Nucleus accumbens (tissue), 56 donors: ENCODE results near the gene KLK13.

Source experiments
- DNase-seq, 56 donors: peaks; one replicate each; lab custom pipeline; 2025; lab: John Stamatoyannopoulos, UW

Gene KLK13

DNA sequence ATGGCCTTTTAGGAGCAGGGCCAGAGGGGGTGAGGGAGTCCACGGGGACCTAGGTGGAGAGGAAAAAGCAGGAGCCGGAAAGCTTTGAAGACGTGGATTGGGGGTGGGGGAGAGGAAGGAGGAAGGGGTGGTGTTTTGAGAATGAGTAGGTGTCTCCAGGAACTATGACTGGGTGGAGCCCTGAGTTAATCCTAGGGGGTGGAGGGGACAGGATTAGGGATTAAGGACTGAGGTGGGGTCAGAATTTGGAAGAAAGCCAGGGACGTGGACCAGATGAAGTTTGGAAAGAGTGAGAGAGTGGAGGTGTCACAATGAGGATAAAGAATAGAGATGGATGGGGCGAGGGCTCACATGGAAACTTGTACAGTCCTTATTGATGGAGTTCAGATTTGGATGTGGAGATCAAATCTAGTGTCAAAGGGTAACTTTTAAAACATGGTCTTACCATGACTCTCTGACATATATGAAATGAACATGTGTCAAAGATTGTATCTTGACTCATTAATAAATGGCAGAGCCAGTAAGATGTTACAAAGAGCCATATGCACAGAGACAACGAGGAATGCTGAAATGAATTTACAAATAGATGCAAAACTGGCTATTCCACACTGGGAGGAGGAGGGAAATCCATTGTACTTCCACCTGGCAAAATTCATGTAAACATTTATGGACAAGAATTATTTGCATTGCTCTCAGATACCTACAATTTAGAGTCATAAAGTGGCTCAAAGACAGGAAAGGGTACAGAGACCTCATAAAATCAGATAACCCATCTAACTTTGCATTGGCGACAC, 1.7 kb upstream of the KLK13 start:
- no peak for DNase-seq

DNA sequence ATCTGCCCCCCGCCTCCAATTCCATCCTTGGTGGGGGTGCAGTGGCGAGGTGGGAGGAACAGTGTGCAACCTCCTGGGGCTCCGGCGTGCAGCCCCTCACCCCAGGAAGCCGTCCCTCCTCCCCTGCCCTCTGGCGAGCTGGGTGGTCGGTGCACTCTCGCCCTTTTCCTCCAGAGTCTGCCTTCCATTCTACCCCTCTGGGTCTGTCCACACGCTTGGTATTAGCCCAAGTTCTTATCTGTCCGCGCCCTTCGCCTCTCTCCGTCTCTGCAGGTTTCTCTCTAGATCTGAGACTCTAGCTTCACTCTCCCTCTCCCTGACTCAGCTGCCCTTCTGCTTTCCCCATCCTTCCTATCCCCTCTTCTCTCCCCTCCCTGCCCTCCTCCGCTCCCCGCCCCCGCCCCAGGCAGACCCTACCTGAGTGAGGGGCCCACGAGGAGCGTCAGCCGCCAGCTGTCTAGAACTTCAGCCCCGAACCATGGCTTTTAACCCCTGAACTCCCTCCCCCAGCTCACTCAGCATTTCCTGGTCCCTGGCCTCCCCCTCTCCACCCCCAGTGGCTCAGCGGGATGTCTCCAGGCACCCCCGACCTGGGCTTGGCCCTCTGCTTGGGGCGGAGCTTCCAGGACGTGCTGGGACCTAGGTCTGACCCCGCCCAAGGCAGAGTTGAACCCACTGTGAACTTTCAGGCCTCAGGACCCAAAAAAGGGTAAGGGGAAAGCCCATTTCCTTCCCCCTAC, 499 bp upstream of the KLK13 start:
- no peak for DNase-seq

GRCh38 chr19:51063664-51064063, 1.2 kb downstream of the KLK13 start:
- DNase-seq, result no peak

GRCh38 chr19:51060973-51061372, 3.9 kb downstream of the KLK13 start:
- DNase-seq, result no peak

DNA sequence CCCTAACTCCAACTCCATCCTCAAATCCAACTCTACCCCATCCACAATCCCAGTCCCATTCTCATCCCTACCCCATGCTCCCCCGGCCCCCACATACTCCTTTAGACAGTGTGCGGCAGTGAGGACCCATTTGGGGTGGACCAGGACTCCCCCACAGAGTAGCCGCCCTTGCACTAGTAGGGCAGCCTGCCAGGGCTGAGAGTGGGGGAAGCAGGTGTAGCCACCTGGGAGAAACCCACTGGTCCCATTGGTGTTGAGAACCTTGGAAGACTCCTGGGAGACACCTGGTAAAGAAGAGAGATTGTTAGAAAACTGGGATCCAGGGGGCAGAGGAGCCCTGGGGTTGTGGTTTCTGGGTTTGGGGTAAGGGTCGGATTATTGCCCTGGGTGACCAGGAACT, 4.6 kb downstream of the KLK13 start:
- DNase-seq, result no peak

DNA sequence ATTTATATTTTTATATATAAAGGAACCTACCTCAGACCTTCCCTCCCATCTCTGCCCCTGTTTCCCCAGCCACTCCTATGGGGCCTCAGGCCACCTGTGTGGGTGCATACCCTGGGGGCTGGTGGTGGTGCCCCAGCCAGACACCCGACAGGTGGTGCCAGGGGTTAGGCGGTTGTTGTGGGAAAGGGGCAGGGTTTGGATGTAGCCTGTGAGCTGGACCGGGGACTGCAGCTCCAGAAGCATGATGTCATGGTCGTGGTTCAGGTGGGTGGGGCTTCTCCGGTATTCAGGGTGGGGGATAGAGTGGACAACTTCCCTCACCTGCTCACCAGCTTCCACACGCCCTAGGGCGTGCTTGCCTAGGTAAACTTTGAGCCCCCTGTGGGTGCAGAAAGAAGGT, 5.2 kb downstream of the KLK13 start:
- no peak for DNase-seq

DNA sequence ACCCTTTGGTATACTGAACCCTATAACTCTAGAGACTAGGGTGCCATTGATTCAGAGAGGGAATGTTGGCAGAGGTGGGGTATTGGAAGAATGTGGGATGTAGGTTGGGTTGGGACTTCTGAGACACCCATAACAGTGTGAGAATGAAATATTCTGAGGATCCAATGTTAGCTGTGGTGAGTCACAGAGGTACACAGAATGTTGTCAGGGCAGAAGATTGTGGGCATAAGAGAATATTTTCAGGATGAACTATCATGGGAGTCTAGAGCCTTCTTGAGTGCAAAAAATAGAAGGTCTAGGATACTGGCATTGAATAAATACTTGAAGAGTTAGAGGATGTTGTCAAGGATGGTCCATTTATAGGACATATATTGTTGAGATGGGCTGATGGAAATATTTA, 9.0 kb downstream of the KLK13 start:
- no peak for DNase-seq

DNA sequence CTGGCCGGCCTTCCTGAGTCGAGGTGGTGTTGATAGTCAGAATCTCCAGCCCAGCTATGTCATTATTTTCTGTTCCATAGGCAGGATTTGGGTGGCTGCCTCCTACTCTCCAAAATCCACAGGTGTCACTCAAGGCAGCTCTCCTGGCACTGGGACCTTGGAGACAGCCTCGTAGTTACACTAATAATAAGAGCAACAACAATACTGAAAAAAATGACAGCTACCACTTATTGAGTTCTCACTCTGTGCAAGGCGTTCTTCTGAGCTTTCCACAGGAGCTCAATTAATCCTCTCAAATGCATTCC, 17.9 kb downstream of the KLK13 start:
- no peak for DNase-seq

GRCh38 chr19:51044327-51044726, 20.6 kb downstream of the KLK13 start:
- no peak for DNase-seq

DNA sequence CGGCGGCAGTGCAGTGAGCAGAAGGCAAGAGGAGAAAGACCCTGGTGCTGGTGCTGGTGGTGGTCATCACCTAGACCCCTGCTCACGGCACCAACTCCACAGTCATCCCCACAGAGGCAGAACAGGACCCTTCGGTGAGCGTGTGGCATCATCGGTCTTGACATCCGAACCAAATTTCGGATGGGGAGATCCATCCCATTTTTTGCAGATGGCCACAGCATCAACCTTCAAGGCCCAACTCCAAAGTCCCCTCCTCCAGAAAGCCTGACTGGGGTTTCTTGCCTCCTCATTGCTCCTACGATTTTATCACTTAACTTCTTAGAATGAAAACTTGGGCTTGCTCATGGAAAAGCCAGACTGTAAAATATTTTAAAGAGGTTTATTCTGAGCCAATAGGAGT, 21.4 kb downstream of the KLK13 start:
- no peak for DNase-seq

DNA sequence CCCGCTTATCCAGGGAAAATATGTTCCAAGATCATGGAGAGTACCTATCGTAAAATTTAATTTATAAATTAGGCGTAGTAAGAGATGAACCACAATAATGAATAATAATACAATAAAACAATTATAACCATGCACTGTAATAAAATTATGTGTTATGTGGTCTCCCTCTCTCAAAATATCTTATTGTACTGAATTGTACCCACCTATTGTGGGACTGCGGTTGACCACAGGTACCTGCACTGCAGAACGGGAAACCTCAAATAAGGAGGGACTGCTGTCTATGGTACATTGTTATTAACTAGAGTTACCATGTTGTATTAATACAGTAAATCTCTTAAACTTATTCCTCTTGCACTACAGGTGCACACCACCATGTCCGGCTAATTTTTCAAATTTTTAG, 24.7 kb downstream of the KLK13 start:
- no peak for DNase-seq

GRCh38 chr19:51036519-51036918, 28.4 kb downstream of the KLK13 start:
- DNase-seq, result no peak

GRCh38 chr19:51034704-51035103, 30.2 kb downstream of the KLK13 start, which contains the start of gene KLK12:
TSS of gene KLK12 (minus strand) at chr19:51035002. CDS start at chr19:51034621, 381 bp downstream.
- DNase-seq, result no peak

- no peak for DNase-seq
Observed at GRCh38 chr19:51031880-51032225, 33.0 kb downstream of the KLK13 start.

GRCh38 chr19:51031220-51031879, 33.5 kb downstream of the KLK13 start:
- no peak for DNase-seq

GRCh38 chr19:51030631-51031030, 34.3 kb downstream of the KLK13 start:
- no peak for DNase-seq

DNA sequence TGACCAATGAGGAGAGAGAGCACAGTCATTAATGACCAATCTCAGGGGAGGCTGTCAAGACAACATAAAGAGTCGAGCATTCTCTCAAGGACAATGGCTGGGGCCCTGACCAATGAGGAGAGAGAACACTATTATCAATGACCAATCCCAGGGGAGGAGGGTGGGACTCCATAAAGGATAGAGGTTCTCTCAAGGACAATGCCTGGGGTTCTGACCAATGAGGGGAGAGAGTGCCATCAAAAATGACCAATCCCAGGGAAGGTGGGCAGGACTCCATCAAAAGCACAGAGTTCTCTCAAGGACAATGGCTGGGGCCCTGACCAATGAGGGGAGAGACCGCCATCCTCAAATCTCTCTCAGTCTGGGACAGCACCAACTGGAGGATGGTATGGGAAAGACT, 35.2 kb downstream of the KLK13 start:
- DNase-seq, result no peak

DNA sequence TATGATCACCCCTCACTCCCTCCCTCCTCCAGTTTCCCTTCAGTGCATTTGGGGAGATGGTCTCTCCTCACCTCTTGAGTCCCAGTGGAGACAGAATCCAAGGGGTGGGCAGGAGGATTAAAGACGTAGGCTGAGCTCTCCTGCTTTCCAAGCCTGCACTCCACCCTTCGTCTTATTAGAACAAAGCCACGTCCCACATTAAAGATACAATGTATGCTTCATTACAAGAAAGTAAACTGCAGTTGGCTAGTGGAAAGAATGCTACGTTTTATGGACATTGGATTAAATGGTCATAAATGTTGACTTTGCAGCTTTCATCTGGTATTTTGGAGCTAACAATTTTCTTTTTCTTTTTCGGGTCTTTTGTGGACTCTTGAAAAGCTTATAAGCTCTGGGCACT, 37.0 kb downstream of the KLK13 start:
- DNase-seq, result no peak

DNA sequence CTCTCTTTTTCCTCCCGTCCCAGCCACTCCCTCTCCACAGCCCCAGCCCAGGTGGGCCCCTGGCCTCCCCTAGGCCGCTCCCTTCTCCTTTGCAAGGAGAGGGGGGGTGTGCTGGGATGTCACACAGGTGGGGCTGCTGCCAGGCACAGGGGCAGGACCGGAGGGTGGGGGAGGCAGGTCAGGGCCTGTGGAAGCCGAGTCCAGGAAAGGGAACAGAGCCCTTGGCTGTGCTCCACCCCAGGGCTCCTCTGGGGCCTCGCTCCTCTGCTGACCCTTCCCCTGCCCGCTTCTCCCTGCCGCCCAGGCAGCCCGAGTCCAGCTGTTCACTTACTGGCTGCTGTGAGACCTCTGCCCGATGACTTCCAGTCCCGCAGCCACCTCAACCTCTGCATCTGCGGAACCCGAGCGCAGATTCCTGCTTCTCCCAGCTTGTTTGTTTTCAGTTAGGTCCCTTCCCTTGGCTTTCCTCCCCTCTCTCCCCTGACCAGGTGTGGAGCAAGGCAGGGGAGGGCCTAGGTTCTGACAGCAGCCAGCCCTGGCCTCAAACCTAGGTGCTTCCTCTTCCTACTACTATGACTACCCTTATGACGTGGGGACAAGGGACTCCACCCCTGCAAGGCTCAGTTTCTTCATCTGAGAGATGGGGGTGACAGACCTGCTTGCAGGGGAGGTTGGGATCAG, 37.6 kb downstream of the KLK13 start:
- DNase-seq, result no peak

DNA sequence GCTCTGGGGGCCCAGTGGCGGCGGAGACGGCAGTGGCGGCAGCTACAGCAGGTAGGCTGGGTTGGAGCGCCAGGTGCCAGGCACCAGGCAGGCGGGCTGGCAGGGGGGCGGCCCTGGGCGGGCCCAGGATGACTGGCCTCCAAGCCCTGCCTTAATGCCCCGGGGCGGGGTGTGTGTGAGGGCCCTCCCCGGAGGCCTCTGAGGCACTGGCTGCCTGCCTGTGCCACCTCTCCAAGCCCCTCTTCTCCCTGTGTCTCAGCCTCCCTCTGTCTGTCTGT, 38.4 kb downstream of the KLK13 start, which contains the start of gene KLK11:
KLK11 (minus strand) TSS at position 63 of the 278 bp plus-strand sequence. CDS start 985 bp downstream, outside the sequence.
- no peak for DNase-seq

- no peak for DNase-seq
Observed at GRCh38 chr19:51025809-51026553, 38.9 kb downstream of the KLK13 start.
